ENCODE results near the gene ALK.

ALK gene

DNA sequence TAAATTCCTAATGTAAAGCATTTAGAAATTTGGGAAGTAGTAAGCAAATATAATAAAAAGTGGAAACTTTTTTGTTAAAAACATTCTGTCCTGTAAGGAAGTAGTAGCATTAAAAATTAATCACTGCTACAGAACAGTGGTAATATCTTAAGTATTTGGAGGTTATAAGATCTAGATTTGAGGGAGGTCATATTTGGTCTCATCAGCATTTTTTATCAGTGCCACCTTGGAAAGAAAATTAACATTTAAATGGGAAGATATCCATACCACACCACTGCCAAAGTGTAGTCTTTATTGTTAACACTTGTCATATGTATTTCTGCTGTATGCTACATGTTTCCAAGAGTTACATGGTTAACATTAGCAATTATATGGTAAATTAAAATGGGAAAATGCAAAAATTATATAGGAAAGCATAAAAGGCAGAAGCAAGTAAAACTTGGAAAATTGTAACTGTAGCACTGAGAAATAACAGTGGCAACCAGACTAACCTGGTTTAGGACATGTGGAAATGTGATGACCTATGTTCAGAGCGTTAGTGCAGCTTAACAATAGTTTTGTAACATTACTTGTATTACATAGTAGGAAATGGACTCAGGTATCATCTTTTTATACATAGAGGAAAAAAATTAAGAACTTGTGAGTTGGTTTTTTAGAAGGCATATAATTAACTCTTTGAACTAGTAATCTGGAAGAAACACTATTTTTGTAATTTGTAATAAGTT is 759.0 kb downstream of the ALK start:
- no peak for DNase-seq

DNA sequence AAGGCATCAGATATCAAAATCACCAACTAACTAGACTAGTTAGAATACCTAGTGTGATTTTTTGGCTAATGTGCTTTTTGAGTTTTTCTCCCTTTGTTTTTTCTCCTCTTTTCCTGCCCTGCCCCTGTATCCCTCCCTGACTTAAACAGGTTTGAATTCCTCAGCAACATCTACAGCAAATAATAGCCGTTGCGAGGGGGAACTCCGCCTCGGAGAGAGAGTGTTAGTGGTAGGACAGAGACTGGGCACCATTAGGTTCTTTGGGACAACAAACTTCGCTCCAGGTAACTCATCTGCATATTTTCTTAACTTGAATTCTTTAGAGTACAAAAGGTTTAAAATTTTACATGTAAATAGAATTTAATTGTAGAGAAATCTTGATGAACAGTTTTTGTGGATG is 761.2 kb downstream of the ALK start:
- no peak for DNase-seq

DNA sequence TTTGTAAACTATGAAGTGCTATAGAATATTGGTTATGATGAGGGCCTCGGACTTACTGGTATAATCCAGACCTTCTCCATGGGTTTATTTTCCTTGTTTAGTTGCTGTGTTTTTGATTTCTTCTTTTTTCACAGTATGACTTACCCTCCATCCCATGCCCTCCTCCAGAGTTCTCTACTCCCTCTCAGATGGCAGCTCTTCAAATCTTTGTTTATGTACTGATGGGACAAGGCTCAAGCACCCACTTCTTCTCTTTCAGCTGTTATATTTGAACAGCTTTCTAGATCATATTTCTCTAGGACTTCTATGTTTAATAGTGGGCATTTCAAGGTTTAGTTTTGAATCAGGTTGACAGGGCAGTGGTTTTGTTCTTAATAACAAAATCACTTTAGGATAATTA is 762.3 kb downstream of the ALK start:
- no peak for DNase-seq

DNA sequence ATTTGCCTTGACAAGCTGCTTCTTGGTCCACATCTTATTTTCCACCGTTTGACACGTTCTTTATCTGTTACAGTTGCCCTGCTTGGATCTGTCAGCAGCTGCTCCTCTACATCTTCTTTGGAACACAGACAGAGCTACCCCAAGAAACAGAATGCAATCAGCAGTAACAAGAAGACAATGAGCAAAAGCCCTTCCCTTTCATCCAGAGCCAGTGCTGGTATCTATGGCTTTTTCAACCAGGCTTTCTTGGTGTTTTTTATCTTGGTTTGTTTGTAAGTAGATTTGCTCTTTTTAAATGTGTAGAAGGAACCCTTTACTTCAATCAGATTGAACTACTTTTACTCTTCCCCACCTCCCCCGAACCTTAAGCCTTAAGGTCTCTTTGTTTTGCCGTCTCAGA is 764.3 kb downstream of the ALK start:
- no peak for DNase-seq

DNA sequence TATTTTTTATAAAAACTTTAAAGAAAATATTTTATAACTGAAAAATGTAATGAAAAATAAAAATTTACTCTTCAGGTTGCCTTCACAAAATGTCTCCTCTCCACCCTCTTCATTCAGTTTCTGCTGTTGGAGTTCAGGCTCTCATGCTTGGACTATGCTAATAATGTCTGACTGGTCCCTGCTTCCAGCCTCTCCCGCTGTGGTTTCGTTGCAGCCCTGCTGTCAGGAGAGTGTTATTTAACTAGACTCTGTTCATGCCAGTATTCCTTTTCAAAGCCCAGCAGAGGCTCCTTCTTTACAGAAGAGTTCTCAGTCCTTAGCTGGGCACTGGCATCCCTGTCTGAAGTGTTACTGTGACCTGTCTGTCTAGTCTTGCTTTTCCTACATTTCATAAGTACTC is 765.8 kb downstream of the ALK start:
- DNase-seq, result no peak

DNA sequence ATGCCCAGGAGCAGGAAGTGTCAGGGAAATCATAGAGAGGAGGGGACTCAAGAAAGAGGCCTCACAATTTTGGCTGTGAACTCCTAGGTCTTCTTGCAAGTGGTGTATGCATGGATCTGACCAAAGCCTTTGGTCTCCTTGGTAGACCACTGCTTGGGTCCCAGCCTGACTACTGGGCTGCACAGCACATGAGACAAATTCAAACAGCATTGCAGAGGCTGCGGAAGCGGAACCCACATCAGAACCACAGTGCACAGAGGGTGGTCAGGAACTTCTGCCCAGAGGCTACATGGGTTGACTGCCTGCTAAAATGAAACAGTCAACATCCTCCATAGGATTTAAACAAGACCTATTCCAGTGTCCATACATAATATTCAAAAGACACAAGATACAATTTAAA is 766.8 kb downstream of the ALK start:
- DNase-seq, result no peak

DNA sequence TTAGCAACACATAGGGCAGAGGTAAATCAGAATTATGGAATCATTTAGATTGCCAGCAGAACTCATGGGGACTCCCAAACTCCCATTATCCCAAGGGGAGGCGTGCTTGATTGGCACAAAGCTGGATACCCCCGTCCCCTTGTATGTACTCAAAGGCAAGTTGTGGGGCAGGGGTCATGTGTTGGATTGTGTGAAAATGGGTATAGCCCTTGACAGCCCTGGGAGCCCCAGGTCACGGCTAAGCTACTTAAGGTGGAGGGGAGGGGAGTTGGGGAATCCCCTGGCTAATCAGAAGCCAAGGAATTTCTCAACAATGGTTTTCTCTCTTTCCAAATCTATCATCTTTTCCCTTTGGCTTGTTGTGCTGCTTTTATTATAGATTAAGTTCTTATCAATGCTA is 773.4 kb downstream of the ALK start:
- DNase-seq, result no peak

DNA sequence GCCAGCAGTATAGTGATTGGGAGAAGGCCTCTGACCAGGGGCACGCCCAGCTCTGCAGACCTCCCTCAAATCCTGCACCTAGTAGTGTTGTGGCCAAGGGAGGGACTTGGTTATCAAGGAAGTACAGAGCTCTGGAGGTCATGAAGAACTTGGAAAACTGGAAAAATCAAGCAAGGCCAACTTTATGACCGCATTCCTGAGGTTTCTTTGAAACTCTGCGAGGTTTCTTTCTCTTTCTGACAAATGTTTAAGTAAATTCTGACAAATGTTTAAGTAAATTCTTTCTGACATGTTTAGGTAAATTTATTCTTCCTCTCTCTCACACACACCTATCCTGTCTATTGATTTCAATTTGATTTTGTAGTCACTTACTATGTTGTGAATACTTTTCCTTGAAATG is 775.2 kb downstream of the ALK start:
- DNase-seq, result no peak

DNA sequence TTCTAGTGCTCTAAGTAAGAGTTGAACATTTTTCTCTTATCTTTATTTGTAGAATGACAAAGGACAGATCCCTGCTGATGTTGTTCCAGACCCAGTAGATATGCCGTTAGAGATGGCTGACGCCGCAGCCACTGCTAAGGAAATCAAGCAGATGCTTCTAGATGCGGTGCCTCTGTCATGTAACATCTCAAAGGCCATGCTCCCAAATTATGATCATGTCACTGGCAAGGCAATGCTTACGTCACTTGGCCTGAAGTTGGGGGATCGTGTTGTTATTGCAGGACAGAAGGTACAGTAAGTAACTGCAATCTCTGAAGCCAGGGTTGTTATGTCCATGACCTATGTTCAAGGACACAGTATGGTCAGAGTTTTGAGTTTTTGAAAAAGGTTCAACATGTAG is 777.7 kb downstream of the ALK start:
- no peak for DNase-seq
